ENCODE measurements around the gene FPR3.

Gene FPR3

DNA sequence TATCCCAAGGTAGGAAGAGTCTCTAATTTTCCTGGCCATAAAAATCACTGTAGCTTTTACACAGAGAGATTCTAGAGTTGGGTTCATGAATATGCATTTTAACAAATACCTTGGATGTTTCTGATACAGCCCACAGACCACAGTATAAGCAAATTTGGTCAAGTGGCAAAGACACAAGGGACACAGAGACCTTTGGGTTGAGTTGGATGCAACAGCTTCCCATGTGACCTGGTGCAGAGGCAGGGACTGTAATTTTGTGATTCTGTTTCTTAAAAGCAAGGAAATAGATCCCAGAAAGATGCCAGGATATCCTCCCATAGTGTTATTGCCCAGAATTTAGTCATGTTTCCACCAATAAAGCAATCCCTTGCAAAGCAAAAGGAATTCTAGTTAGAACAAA lies 27.0 kb downstream of the FPR3 start:
- peaks cover 37% of the 10 kb centered on the region for H3K27me3 ChIP-seq (ENCODE audit: insufficient read depth, low read depth, severe bottlenecking)
- DNase-seq: no peak
- TF ChIP-seq, protein P1, sequence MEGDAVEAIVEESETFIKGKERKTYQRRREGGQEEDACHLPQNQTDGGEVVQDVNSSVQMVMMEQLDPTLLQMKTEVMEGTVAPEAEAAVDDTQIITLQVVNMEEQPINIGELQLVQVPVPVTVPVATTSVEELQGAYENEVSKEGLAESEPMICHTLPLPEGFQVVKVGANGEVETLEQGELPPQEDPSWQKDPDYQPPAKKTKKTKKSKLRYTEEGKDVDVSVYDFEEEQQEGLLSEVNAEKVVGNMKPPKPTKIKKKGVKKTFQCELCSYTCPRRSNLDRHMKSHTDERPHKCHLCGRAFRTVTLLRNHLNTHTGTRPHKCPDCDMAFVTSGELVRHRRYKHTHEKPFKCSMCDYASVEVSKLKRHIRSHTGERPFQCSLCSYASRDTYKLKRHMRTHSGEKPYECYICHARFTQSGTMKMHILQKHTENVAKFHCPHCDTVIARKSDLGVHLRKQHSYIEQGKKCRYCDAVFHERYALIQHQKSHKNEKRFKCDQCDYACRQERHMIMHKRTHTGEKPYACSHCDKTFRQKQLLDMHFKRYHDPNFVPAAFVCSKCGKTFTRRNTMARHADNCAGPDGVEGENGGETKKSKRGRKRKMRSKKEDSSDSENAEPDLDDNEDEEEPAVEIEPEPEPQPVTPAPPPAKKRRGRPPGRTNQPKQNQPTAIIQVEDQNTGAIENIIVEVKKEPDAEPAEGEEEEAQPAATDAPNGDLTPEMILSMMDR (IDR thresholded peaks at IDR 0.05; ENCODE audit: low read depth, low read length): no peak
- H3K4me3 ChIP-seq (ENCODE audit: low read depth, low read length): no peak overlapping the region
- no peaks in the 10 kb centered on the region for H3K36me3 ChIP-seq
- H3K27ac ChIP-seq: no peak overlapping the region
- peaks cover 8% of the 10 kb centered on the region for H3K9me3 ChIP-seq (ENCODE audit: severe bottlenecking)

DNA sequence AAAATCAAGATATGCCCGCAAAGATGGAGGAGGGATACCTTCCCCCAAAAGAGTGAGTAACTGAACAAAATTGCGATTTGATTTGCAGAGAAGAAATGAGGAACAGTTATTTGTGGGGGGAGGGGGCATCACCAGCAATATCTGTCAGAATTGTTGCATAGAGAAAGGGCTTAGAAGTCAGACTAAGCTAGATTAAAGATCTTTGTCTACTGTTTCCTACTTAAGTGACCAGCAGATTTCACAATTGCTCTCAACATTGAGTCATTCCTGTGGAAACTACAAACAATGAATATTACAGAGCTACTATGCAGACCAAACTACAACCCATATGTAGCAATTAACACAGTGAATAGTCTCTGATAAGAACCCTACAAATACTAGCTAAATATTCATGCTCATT lies 27.4 kb downstream of the FPR3 start:
- DNase-seq: no peak
- TF ChIP-seq, protein P1 (IDR thresholded peaks at IDR 0.05; ENCODE audit: low read depth, low read length): no peak
- H3K27ac ChIP-seq: no peak overlapping the region
- peaks cover 8% of the 10 kb centered on the region for H3K9me3 ChIP-seq (ENCODE audit: severe bottlenecking)
- no peak overlapping the region for H3K4me3 ChIP-seq (ENCODE audit: low read depth, low read length)
- H3K27me3 ChIP-seq (ENCODE audit: insufficient read depth, low read depth, severe bottlenecking): peaks cover 33% of the 10 kb centered on the region
- H3K36me3 ChIP-seq: no peaks in the 10 kb centered on the region

DNA sequence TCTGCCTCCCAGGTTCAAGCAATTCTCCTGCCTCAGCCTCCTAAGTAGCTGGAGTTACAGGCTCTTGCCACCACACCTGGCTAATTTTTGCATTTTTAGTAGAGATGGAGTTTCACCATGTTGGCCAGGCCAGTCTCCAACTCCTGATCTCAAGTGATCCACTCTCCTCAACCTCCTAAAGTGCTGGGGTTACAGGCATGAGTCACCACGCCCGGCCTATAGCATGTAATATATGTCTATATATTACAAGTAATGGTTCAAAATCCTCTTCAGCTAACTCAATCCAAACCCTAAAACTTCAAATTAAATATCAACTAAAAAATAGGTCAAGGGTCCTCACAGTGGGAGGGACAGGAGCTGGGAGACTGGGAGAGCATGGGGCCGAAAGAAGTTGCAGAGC lies 28.0 kb downstream of the FPR3 start:
- H3K4me3 ChIP-seq (ENCODE audit: low read depth, low read length): no peak overlapping the region
- peaks cover 33% of the 10 kb centered on the region for H3K27me3 ChIP-seq (ENCODE audit: insufficient read depth, low read depth, severe bottlenecking)
- TF ChIP-seq, protein P1 (IDR thresholded peaks at IDR 0.05; ENCODE audit: low read depth, low read length): no peak
- no peak overlapping the region for H3K27ac ChIP-seq
- H3K9me3 ChIP-seq (ENCODE audit: severe bottlenecking): peaks cover 8% of the 10 kb centered on the region
- DNase-seq: no peak
- no peaks in the 10 kb centered on the region for H3K36me3 ChIP-seq

DNA sequence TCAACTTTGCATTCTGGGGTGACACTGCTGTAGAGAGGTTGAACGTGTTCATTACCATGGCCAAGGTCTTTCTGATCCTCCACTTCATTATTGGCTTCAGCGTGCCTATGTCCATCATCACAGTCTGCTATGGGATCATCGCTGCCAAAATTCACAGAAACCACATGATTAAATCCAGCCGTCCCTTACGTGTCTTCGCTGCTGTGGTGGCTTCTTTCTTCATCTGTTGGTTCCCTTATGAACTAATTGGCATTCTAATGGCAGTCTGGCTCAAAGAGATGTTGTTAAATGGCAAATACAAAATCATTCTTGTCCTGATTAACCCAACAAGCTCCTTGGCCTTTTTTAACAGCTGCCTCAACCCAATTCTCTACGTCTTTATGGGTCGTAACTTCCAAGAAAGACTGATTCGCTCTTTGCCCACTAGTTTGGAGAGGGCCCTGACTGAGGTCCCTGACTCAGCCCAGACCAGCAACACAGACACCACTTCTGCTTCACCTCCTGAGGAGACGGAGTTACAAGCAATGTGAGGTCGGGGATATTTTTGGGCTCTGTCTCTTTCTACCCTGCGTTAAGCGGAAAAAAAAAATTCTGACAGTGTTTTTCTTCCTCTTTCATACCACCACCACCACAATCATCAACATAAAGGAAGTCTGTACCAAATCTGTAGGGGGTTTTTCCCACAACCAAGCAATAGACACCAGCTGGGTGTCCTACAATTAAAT lies 29.5 kb downstream of the FPR3 start:
- DNase-seq: no peak
- Histone ChIP-seq H3K36me3 (no peaks in the 10 kb centered on the region), H3K4me3 (ENCODE audit: low read depth, low read length) (no peak overlapping the region), H3K9me3 (ENCODE audit: severe bottlenecking) (peaks cover 14% of the 10 kb centered on the region), H3K27ac (no peak overlapping the region), H3K27me3 (ENCODE audit: insufficient read depth, low read depth, severe bottlenecking) (peaks cover 27% of the 10 kb centered on the region)
- TF ChIP-seq, protein P1 (IDR thresholded peaks at IDR 0.05; ENCODE audit: low read depth, low read length): no peak

DNA sequence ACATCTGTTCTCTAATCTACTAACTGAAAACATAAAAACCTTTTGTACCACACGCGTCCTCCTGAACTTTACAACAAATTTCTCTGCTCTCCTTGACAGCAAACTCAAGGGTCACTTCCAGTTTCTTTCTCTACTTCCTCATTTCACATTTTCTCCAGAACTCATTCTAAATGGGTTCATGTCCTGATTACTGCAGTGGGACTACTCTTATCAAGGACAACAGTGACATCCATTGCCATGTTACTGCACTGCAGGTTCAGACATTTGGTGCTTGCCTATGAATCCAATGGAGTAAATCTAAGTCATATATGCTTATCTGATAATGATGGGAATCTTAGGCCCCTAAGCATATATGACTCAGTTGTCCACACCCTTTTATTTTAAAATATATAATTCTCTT lies 35.3 kb downstream of the FPR3 start:
- peaks cover 15% of the 10 kb centered on the region for H3K27me3 ChIP-seq (ENCODE audit: insufficient read depth, low read depth, severe bottlenecking)
- no peak overlapping the region for H3K4me3 ChIP-seq (ENCODE audit: low read depth, low read length)
- peaks cover 12% of the 10 kb centered on the region for H3K9me3 ChIP-seq (ENCODE audit: severe bottlenecking)
- no peak for DNase-seq
- TF ChIP-seq, protein P1 (IDR thresholded peaks at IDR 0.05; ENCODE audit: low read depth, low read length): no peak
- no peaks in the 10 kb centered on the region for H3K36me3 ChIP-seq
- no peak overlapping the region for H3K27ac ChIP-seq

DNA sequence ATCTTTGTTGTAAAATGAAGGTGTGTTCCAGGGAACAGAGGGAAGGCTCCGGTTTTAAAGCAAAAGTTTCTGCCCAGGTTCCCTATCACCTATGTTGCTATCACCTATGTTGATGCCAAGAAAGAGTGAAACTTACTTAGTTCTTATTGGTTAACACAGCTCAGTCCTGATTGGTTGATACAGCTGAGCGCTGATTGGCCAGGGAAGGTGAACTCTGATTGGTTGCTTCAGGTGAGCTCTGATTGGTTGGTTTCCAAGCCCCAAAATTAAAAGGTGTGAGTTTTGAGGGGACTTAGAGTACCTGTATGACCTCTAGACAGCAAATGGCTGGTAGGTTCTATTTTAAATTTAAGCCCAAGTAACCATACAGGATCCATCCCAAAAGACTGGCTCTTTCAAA lies 42.2 kb downstream of the FPR3 start:
- Histone ChIP-seq H3K27ac (no peak overlapping the region), H3K9me3 (ENCODE audit: severe bottlenecking) (peaks cover 14% of the 10 kb centered on the region), H3K4me3 (ENCODE audit: low read depth, low read length) (no peak overlapping the region), H3K36me3 (no peaks in the 10 kb centered on the region), H3K27me3 (ENCODE audit: insufficient read depth, low read depth, severe bottlenecking) (peaks cover 9% of the 10 kb centered on the region)
- TF ChIP-seq, protein P1 (IDR thresholded peaks at IDR 0.05; ENCODE audit: low read depth, low read length): no peak
- no peak for DNase-seq
